GM21576 (cell line): ENCODE measurements around the gene RPGR.

Experiments used
- ATAC-seq: cut with Tn5 transposase; IDR thresholded peaks from one replicate; pipeline ENCODE4 v1.9.1; 2021; ENCODE audit warnings: mild to moderate bottlenecking, moderate library complexity; ENCODE audit not compliant: unreplicated experiment

Gene RPGR

DNA sequence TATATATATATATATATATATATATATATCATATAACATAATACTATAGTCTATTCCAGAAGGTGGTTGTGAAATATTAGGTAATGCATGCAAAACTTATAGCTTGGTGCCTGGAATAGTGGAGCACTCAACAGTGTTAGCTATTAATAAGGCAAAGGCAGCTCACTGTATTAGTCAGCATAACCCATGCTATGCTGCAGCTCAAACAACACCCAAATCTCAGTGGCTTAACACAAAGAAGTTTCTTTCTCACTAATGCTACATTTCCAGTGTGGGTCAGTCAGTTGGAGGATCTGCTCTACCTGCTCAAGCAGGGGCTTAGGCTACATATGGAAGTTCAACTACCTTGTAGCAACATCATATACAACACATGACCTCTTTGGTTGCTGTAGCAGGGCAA lies 5.2 kb upstream of the RPGR start:
- ATAC-seq: peak; percentile 77

GRCh38 chrX:38327775-38328081 lies 419 bp upstream of the RPGR start:
- ATAC-seq: peak; percentile 1

GRCh38 chrX:38326086-38326485 lies 1.2 kb downstream of the RPGR start:
- ATAC-seq: no peak

- no peak for ATAC-seq
Measured at GRCh38 chrX:38320819-38321218, 6.5 kb downstream of the RPGR start.

- no peak for ATAC-seq
Measured at GRCh38 chrX:38318606-38319005, 8.7 kb downstream of the RPGR start.

DNA sequence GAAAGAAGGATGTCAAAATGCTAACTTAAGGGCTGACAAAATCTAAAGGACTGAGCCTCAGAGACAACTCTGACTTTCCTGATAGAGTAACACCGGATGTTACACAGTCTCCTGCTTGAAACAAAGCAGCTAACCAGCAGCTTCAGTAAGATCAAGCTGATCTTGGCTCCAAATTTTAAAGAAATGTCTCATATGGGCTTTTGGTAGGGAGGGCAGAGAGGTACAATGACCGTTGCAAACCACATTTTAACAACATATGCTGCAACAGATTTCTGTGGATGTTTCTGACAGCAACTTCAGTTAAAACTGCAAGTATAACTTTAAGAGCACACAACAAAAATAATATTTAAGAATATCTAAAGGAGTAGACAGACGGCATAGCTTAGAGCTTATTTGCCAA lies 9.1 kb downstream of the RPGR start:
- ATAC-seq: no peak

DNA sequence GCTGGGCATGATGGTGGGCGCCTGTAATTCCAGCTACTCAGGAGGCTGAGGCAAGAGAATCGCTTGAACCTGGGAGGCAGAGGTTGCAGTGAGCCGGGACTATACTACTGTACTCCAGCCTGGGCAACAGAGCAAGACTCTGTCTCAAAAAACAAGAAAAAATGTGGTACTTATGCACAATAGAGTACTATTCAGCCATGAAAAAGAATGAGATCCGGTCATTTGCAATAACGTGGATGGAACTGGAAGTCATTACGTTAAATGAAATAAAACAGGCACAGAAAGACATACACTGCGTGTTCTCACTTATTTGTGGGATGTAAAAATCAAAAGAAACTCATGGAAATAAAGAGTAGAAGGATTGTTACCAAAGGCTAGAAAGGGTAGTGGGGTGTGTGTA lies 12.1 kb downstream of the RPGR start:
- ATAC-seq: no peak

- no peak for ATAC-seq
Measured at GRCh38 chrX:38313190-38313589, 14.1 kb downstream of the RPGR start.

- ATAC-seq: no peak
Measured at GRCh38 chrX:38312436-38312835, 14.9 kb downstream of the RPGR start.

DNA sequence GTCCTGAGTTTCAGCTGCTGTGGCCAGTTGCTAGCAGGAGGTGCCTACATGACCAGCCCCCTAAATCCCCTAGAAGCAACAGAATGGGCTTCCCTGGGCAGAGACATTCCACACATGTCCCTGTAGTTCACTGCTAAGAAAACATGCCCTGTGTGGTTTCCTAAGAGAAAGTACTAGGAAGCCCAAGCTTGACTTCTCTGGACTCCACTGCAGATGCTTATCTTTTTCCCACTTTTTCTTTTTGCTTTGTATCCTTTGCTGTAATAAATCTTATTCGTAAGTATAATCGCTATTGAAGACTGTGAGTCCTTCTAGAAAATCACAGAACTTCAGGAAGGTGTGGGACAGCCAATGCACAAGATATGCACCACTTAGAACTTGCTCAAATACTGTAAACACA lies 15.6 kb downstream of the RPGR start:
- no peak for ATAC-seq

DNA sequence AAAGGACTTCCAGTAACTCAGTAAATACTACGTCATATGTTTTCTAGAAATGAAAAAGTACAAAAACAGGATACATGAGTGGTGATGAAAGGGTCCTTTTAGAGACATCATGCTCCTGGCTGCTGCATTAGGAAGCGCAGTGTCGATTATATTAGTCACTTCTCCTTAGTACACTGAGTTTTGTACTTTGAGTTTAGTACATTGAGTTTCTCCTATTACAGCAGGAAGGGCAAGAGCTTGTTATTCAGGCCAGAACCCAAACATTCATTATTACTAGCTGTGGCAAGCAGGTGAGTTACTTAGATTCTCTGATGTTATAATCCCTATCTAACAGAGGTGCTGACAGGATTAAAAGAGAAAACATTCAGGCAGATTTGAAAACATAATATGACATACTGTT lies 21.3 kb downstream of the RPGR start:
- ATAC-seq: no peak

DNA sequence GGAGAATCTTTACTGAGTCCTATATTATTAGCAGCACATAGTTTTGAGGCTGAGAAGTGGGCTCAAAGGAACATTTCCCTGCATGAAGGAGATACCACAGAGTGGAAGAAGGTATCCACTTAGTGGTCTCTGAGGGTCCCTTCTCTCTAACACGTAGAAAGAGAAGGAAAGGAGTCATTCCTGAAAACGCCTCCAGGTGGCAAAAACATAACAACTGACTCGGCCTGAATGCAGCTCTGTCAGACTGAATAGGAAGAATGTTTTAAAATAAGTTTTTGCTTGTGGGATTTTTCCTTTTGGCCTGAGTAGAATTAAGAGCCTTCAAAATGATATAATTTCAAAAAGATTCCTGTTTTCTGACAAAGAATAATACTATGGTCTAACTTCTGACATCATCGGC lies 23.3 kb downstream of the RPGR start:
- no peak for ATAC-seq

GRCh38 chrX:38293741-38294140 lies 33.6 kb downstream of the RPGR start:
- ATAC-seq: no peak

DNA sequence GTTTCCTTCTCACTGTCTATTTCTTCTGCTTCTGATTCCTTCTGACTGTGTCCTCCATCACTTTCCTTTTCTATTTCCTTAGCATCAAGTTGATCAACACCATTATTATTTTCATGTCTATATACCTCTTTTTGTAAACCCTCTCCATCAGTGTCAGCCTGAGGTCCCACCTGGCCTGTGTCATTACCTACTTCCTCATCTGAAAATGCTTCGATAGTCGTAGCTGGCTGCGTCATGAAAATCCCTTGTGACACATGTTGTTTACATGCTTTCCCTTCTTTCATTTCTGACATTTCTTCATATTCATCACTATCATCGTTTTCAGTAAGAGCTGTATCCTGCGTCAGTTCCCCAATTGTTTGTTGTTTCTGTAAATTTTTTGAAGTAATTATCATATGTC lies 39.6 kb downstream of the RPGR start:
- no peak for ATAC-seq

GRCh38 chrX:38285649-38286048 lies 41.7 kb downstream of the RPGR start:
- ATAC-seq: no peak

GRCh38 chrX:38282049-38282448 lies 45.3 kb downstream of the RPGR start:
- no peak for ATAC-seq

- ATAC-seq: no peak
Measured at GRCh38 chrX:38279188-38279587, 48.1 kb downstream of the RPGR start.

GRCh38 chrX:38278682-38279081 lies 48.6 kb downstream of the RPGR start:
- ATAC-seq: no peak

GRCh38 chrX:38277802-38278201 lies 49.5 kb downstream of the RPGR start:
- ATAC-seq: no peak

DNA sequence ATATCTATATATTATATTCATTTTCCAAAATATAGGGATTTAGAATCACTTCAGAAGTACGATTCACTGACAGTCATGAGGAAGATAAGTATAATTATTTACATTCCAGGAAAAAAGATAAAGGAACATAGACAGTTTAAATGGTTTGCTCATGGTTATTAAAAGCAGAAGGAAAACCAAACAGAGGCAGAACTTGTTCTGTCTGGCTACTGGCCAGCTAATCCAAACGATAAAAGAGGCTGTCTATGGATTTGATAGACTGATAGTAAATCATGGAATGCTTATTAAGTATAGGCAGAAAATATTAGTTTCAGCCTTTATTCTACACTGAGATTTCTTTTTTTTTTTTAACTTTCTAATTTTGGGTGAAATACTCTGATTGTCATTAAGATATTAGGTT lies 50.2 kb downstream of the RPGR start:
- no peak for ATAC-seq

DNA sequence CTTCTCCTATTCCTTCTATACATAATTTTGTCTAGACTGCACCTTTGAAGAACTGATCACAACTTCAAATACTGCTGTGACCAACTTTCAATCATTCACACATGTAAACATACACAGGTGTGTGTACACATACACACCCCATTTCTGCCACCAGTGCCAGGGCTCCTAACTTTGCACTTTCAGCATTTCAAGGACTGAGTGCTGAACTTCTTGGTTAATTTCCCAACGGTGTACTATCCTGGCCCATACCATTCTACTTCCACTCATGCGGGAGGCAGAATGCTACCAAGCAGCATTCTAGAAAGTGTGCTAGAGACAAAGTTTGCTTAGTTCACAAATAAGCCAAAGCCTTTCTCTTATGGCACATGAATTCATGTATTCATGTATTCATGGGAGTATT lies 51.2 kb downstream of the RPGR start:
- no peak for ATAC-seq

DNA sequence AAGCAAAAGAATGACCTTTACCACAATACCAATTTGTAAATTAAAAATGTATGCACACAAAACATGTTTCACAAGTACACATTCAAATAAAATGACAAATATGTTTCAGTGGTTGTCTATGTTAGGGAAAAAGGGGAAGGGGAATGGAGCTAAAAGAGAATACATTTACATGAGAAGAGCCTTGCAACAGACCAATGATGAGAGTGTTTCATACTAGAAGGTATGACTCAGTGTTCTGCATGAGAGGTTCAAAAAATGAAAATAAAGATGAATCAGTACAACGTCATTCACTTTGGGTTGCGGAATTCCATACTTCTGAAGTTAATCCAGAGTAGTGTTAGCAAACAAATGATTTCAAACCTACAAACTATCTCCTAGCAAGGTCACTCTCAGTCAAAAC lies 51.7 kb downstream of the RPGR start:
- ATAC-seq: no peak

- no peak for ATAC-seq
Measured at GRCh38 chrX:38273453-38273852, 53.9 kb downstream of the RPGR start.

- peak; percentile 70 for ATAC-seq
Measured at GRCh38 chrX:38271154-38271716, 56.1 kb downstream of the RPGR start.
